GM23248 (cell line): ENCODE results near the gene RASEF.

Experiments used
- EZH2 ChIP-seq: fragments of 200-600 bp; sonication (generic); IDR thresholded peaks from 2 replicates; pipeline ENCODE4 v1.6.1; 2018; ENCODE audit warnings: antibody characterized with exemption, mild to moderate bottlenecking; ENCODE audit not compliant: insufficient read depth, poor library complexity, severe bottlenecking
- EZH2phosphoT487 ChIP-seq: fragments of 200-600 bp; sonication (generic); IDR thresholded peaks from 2 replicates; pipeline ENCODE4 v1.6.1; 2018; ENCODE audit warnings: antibody characterized with exemption, moderate library complexity, mild to moderate bottlenecking, low read depth; ENCODE audit not compliant: insufficient read depth

DNA sequence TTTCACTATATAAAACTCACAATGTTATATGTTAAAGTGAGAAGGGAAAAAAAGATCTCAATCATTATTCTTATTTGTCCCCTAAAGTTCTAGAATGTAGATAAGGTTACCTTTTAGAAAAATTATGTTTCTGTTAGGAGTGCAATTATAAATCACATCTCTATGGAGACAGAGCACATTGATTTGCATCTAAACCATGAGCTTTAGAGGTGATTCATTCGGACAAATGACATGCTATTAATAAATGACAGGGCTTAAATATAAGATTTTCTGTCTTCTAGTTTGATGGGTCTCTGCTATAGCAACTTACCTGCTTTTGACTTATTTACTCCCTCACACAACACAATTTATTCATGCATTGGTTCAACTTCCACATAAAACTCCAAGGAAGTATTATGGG, 39.8 kb downstream of the RASEF start:
- no peak for TF ChIP-seq EZH2
- TF ChIP-seq EZH2phosphoT487: no peak
